Measurements from ENCODE around the gene TSHR.

- TF ChIP-seq CTCF (IDR thresholded peaks at IDR 0.05), result no peak
- no peak for TF ChIP-seq POLR2A (IDR thresholded peaks at IDR 0.05)
These were observed 49.2 kb downstream of the TSHR start for GRCh38 chr14:81004575-81004974.

All from sigmoid colon (tissue), 3 donors.